Measurements from ENCODE around the gene COL11A2.

COL11A2 gene

DNA sequence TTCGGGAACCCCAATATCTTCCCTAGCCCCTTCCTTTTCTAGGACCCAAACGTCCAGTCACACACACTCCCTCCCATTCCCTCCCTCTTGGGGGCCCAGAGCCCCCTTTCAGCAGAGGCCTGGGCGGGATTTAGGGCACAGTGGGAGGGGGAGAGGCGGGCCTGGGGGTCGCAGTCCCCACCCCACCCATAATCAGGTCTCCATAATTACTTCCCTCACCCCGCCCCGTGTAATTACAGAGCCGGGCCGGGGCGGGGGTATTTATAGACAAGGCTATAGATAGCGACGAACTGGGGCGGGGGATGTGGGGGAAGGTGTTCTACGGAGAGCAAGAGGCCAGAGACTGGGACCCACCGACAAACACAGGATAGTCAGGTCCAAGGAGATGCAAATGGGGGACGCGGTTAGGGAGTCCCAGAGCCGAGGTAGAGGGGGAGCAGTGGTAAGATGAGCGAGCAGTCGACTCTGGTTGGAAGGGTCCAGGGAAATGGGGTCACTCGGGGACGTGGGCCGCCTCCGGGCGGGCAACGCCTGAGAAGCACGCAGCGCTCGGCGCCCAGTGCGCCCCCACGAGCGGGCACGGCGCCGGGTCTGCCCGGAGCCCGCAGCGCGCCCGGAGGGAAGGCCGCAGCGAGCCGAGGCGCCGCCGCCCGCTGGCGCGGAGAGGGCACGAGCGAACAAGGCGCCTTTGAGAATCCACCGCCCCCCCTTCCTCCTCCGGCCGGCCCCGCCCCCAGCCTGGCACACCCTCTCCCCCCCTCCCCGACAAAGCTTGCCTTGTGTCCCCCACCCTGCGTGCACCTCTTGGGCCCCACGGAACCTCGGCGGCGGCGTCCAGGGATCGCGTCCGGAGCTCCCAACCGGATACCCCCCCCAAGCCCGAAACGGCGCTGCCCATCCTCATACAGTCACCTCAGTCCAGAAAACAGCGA, 670 bp upstream of the COL11A2 start:
- peaks cover 15% of the 10 kb centered on the region for H3K36me3 ChIP-seq (ENCODE audit: control insufficient read depth, insufficient read depth, low read length)
- no peak overlapping the region for H3K4me3 ChIP-seq (replicated peaks; ENCODE audit: low read depth, low read length)
- TF ChIP-seq, protein P1, sequence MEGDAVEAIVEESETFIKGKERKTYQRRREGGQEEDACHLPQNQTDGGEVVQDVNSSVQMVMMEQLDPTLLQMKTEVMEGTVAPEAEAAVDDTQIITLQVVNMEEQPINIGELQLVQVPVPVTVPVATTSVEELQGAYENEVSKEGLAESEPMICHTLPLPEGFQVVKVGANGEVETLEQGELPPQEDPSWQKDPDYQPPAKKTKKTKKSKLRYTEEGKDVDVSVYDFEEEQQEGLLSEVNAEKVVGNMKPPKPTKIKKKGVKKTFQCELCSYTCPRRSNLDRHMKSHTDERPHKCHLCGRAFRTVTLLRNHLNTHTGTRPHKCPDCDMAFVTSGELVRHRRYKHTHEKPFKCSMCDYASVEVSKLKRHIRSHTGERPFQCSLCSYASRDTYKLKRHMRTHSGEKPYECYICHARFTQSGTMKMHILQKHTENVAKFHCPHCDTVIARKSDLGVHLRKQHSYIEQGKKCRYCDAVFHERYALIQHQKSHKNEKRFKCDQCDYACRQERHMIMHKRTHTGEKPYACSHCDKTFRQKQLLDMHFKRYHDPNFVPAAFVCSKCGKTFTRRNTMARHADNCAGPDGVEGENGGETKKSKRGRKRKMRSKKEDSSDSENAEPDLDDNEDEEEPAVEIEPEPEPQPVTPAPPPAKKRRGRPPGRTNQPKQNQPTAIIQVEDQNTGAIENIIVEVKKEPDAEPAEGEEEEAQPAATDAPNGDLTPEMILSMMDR (IDR thresholded peaks at IDR 0.05; ENCODE audit: insufficient read depth, low read length, poor library complexity, severe bottlenecking): no peak
- peaks cover 3% of the 10 kb centered on the region for H3K27me3 ChIP-seq (replicated peaks; ENCODE audit: control insufficient read depth, insufficient read depth, low read length)
- DNase-seq (ENCODE audit: extremely low read depth, insufficient read length): no peak

GRCh38 chr6:33191383-33192104, 723 bp downstream of the COL11A2 start:
- peaks cover 13% of the 10 kb centered on the region for H3K36me3 ChIP-seq (ENCODE audit: control insufficient read depth, insufficient read depth, low read length)
- H3K4me3 ChIP-seq (replicated peaks; ENCODE audit: low read depth, low read length): no peak overlapping the region
- no peak for DNase-seq (ENCODE audit: extremely low read depth, insufficient read length)
- TF ChIP-seq, protein P1 (IDR thresholded peaks at IDR 0.05; ENCODE audit: insufficient read depth, low read length, poor library complexity, severe bottlenecking): no peak
- H3K27me3 ChIP-seq (replicated peaks; ENCODE audit: control insufficient read depth, insufficient read depth, low read length): peaks cover 3% of the 10 kb centered on the region

DNA sequence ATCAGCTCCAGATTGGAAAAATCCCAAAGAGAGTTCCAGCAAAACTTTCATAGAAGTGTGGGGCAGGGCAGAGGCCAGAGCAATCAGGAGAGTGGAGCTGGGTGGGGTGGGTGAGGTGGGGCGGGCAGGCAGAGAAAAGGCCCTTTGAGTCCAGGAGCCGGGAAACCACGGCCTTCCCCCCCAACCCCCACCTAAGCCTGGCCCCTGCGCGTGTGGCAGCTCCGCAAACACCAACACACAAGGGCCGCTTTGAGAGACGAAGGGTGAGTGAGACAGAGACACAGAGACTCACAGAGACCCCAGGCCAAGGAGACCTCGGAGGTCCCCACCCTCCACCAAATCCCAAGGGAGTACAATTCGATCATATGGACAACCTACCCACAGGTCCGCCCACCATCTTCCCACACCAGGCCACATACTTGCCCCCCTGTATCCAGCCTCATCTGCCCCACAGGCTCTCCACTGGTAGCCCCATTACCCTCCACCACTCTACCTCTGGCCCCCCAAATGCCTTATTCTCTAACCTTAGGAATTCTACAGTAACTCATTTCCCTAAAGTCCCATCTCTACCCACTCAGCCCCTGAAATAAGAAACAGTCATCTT, 1.7 kb downstream of the COL11A2 start:
- no peak for DNase-seq (ENCODE audit: extremely low read depth, insufficient read length)
- TF ChIP-seq, protein P1 (IDR thresholded peaks at IDR 0.05; ENCODE audit: insufficient read depth, low read length, poor library complexity, severe bottlenecking): no peak
- H3K4me3 ChIP-seq (replicated peaks; ENCODE audit: low read depth, low read length): no peak overlapping the region
- H3K36me3 ChIP-seq (ENCODE audit: control insufficient read depth, insufficient read depth, low read length): peaks cover 10% of the 10 kb centered on the region
- H3K27me3 ChIP-seq (replicated peaks; ENCODE audit: control insufficient read depth, insufficient read depth, low read length): peaks cover 3% of the 10 kb centered on the region

GRCh38 chr6:33189625-33190448, 2.4 kb downstream of the COL11A2 start:
- no peak for DNase-seq (ENCODE audit: extremely low read depth, insufficient read length)
- Histone ChIP-seq H3K27me3 (replicated peaks; ENCODE audit: control insufficient read depth, insufficient read depth, low read length) (peaks cover 3% of the 10 kb centered on the region), H3K4me3 (replicated peaks; ENCODE audit: low read depth, low read length) (no peak overlapping the region), H3K36me3 (ENCODE audit: control insufficient read depth, insufficient read depth, low read length) (peaks cover 7% of the 10 kb centered on the region)
- TF ChIP-seq, protein P1 (IDR thresholded peaks at IDR 0.05; ENCODE audit: insufficient read depth, low read length, poor library complexity, severe bottlenecking): no peak

DNA sequence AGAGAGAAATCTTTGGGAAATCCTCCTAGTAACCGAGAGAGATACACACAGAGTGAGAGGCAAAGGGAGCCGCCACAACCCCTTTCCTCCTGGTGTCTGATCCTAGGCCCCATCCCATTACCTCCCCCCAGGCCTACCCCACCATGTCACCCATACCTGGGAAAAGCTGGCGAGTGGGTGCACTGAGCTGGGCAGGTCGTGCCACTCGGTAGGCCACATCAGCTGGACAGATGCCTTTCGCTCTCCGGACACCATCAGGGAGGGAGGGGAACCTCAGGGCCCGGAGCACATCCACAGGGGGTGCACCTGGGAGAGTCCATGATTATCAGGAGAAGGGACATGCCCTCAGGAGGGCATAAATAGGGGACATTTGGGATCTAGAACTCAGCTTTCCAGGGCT, 3.1 kb downstream of the COL11A2 start:
- TF ChIP-seq, protein P1 (IDR thresholded peaks at IDR 0.05; ENCODE audit: insufficient read depth, low read length, poor library complexity, severe bottlenecking): no peak
- no peak for DNase-seq (ENCODE audit: extremely low read depth, insufficient read length)

More for the DNA sequence above, 3.1 kb downstream of the COL11A2 start:
- H3K36me3 ChIP-seq (ENCODE audit: control insufficient read depth, insufficient read depth, low read length): peaks cover 1% of the 10 kb centered on the region; the same call in 1 of the 2 replicates
- peaks cover 3% of the 10 kb centered on the region for H3K27me3 ChIP-seq (replicated peaks; ENCODE audit: control insufficient read depth, insufficient read depth, low read length)
- no peak overlapping the region for H3K4me3 ChIP-seq (replicated peaks; ENCODE audit: low read depth, low read length)
